Measurements from ENCODE around the gene ACAN.

GRCh38 chr15:88790486-88790885 is 12.8 kb upstream of the ACAN start:
- TF ChIP-seq CTCF (IDR thresholded peaks at IDR 0.05) (no peak), POLR2A (IDR thresholded peaks at IDR 0.05) (no peak)
